ENCODE data around the gene SIRT3. TPM values are rescaled to one million over a fixed set of nuclear protein-coding genes. Genes with fewer than 3 reads are reported as not detected.
"Not testable (repeated sequence)": the region's sequence is repeated elsewhere in the genome, so short reads cannot be mapped to it uniquely, and the experiment has no call there.

The SIRT3 gene
- polyA plus RNA-seq, 12 donors, result 17.8 to 44.5 (median 21.1) TPM; not detected in 1

DNA sequence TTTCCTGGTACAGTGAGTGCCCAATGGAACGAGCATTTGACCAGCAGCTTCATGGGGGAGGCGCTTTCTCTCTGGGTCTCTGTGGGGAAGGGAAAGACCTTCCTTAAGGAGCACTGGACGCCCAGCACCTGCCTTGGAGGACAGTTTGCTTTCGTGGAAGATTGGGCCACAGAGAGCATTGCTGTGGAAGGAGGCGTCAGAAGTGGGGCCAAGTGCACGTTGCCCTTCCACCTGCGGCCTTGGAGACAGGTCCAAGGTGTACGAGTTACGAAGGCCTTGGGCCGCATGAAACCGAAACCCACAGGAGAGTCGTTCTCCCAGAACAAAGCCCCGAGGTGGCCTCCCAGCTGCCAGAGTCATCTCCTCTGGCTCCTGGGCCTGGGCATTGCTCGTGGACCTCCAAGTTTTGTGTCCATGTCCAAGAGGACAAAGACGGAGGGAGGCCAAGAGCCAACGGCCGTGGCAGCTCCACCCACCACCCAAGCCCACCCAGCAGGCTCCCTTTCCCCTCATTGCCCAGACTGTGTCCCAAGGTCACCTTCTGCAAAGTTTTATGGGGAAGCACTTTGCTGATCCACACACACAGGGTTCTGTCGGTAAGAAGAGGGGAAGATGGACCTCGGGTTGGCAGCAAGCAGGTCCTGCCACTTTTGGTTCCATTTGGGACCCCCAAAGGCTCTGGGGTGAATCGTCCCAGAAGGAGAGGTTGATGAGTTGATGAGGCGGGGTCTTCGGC is 36.2 kb upstream of the SIRT3 start:
- no peak for DNase-seq

DNA sequence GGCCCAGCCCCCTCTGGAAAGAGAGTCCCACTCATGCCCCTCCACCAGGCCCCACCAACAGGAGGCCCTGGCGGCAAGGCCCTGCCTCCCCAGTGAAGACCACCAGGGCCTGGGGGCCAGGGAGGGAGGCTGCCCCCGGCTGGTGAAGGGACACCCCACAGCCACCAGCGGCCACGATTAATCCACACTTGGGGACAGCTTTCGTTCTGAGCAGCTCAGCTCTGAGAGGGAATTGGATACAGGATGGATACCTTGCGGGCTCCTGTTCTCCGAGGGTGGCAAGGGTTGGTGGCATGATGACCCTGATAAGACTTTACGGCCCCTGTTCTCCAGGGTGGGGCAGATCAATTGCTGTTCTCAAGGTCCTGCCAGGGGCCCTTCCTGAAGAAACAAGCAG is 35.2 kb upstream of the SIRT3 start:
- DNase-seq, result no peak

DNA sequence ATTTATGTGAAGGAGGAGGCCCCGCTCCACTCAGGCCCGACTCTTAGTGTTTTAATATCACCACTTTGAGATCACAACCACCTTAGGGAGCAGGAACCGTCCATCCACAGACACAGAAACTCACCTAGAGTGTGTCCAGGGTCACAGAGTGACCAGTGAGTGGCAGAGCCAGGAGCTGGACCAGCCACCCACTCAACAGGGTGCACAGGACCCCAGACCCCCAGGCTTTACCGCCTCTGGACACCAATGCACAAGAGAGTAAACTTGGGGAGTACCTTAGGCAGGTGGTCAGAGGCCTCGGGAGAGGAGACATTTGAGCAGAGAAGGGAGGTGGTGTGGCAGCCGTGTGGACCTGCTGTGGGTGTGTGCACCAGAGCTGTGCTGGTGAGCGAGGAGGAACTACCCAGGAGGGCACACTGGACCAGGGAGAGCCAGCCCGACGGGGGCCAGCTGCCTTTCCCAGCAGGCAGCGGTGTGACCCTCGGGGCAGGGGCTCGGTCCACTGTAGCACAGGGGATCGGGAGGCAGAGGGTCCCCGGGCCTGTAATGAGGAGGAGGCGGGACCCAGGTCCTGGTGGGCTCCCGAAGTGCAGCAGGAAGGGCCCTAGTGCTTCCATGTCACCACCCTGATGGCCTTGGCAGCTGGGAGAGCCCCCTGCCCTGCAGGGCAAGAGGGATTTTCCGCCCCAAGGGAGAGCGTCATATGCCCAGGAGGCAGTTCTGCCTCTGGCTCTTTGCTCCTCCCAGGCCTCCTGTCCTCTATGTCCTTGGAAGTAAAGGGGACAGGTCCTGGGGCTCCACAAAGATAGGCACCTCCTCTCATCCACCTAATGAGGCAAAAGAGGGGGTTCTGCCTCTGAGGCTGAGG is 34.5 kb upstream of the SIRT3 start:
- DNase-seq, result no peak

DNA sequence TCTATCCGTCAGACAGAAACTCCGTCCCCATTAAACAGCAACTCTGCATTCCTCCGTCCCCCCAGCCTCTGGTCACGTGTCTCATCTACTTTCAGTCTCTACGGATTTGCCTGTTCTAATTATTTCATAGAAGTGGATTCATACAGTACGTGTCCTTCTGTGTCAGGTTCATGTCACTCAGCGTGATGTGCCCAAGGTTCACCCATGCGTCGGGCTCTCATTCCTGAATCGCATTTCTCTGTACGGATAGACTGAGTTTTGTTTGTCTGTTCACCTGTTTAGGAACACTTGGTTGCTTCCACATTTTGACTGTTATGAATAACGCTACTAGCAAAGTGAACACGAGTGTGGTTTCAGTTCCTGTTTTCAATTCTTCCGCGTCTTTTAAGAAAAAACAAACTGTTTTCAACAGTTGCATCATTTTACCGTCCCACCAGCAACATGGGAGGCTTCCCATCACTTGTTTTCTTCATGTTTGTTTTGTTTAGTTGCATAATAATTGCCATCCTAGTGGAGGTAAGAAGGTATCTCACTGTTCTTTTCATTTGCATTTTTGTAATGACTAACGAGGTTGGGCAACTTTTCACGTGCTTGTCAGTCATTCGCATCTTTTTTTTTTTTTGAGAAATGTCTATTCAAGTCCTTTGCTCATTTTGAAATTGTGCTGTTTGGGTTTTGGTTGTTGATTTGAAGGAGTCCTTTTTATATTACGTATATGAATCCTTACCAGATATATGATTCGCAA is 33.2 kb upstream of the SIRT3 start:
- no peak for DNase-seq

DNA sequence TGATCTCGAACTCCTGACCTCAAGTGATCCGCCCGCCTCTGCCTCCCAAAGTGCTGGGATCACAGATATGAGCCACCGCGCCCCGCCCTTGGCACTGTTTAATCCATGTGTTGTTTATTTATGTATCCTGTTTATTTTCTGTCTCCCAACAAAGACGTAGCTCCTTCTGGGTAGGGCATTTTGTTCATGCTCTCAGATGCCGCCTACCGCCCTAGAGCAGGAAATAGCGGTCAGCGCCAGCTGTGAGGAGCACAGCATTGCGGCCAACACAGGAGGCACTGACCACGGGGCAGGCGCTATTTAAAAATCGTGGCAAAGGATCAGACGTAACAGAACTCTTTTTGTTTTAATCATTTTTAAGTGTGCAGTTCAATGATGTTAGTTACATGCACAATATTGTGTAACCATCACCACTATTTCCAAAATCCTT is 32.6 kb upstream of the SIRT3 start:
- DNase-seq, result not testable (repeated sequence)

DNA sequence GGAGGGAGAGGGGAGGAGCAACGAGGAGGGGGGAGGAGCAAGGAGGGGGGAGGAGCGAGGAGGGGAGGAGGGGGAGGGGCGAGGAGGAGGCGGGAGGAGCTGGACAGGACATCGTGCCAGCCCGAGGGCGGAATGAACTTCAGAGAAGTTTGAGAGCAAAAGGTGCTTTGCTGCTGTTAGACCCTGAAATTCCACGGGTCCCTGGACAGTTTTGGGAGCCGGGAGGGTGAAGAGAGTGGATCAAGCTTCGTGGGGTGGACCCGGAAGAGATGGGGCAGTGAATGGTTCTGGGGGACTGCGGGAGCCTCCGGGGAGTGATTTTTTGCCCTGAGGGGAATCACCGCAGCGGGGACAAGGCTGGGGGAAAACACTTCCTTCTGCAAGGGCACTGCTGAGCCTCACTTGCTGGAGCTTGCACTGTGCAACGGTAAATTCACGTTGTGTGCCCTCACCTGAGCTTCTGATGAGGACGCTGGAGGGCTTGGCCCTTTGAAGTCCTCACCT is 31.4 kb upstream of the SIRT3 start:
- no peak for DNase-seq

DNA sequence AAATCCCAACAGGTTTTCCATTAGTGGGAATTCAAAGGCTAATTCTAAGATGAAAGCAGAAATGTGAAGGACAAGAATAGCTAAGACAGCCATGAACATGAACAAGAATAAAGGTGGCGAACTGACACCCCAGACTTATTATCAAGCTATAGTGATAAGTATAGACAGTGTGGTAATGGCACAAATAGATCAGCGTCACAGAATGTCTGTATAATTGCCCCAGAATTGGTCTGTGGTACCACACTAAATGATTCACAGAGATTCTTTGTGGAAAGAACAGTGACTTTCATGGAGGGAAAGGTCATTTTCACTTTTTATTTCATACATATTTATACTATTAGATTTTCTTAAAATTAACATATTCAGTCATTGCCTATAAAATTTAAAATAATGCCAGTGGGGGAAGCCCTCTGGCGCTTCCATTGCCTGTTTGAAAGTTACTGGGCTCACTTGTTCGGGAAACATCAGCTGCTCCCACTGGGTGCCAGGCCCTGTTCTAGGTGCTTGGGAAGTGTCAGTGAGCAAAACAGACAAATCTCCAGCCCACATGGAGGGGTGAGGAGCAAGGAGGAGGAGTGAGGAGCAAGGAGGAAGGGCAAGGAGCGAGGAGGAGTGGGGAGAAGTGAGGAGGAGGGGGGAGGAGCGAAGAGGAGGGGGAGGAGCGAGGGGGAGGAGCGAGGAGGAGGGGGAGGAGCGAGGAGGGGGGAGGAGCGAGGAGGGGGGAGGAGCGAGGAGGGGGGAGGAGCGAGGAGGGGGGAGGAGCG is 30.7 kb upstream of the SIRT3 start:
- DNase-seq, result no peak

DNA sequence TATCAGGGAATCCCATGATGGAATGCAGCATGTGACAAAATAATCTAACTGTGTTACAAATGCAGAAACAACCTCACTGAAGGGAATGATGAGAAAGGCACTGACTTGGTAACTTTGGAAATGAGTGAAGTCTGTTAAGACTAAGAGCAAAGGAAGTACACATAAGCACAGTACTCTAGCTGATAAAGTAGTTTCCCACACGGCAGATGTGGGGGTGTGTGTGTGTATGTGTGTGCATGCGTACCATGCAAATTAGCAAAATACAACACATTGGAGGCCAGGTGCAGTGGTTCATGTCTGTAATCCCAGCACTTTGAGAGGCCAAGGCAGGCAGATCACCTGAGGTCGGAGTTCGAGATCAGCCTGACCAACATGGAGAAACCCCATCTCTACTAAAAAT is 25.5 kb upstream of the SIRT3 start:
- DNase-seq, result no peak

DNA sequence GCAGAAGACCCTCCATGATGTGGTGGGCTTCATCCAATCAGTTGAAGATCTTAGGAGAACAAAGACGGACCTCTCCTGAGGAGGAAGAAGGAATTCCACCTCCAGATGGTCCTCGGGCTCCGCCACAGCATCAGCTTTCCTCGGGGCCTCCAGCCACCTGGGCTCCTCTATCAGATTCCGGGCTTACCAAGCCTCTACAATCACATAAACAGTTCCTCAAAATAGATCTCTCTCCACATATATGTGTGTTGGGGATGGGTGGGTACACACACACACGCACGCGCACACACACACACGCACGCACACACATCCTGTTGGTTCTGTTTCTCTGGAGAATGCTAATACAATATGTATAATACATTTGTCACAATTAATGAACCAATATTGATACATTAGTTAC is 23.3 kb upstream of the SIRT3 start:
- DNase-seq, result no peak

DNA sequence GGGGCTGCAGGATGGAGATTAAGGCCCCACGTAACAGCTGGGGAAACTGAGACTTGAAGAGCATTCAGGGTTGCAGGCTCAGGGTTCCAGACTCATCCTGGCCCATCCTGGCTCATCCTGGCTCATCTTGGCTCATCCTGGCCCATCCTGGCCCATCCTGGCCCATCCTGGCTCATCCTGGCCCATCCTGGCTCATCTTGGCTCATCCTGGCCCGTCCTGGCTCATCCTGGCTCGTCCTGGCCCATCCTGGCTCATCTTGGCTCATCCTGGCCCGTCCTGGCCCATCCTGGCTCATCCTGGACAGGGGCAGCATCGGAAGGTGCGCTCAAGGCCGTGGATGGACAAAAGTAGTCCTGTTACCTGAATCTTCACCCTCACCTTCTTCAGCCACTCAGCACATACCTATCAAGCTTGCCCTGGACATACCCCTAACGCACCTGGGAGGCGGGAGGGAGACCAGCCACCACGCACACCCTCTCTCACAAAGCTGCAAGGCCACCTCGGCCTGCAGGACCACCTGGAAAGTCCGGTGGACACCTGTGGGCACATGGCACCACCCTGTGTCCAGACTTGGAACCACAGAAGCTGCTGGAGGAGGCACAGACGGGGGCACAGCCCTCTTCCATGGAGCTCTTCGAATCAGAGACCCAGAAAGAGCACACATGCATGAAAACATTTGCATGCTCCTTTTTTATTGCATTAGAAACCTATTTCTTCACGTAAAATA is 21.8 kb upstream of the SIRT3 start:
- no peak for DNase-seq

DNA sequence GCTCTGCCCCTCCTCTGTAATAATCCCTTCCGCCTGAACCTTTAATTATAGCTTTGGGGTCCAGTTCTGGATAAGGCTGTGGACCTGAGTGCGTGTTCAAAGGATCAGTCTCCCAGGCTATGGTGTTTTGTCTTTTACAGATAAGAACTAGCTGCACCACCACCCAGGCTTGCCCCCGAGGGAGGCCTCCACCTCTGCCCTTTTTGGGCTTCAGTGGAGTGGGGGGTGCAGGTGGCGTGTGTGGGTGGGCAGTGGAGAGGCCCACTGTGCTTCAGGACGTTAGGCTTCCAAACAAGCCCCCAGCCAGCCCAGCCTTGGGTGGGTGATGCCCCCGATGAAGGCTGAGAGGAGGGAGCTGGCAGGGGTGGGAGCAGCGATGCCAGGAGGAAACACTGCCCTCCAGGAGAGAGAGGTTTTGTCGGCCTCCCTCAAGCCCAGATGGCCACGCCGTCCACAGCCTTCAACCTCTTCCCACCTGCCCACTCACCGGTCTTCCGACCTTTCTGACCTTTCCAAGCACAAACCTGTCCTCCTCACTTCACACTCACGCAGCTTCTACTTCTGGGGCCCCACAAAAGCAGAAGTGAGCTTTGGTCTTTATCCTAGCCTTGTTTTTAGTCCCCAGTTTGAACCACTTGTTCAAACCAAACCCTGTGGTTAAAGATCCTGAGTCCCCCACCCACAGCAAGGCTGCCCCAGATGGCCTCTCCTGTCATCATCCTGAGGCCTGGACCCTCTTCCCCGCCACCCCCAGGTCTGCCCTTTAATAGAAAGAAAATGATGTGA is 21.0 kb upstream of the SIRT3 start:
- DNase-seq, result no peak

DNA sequence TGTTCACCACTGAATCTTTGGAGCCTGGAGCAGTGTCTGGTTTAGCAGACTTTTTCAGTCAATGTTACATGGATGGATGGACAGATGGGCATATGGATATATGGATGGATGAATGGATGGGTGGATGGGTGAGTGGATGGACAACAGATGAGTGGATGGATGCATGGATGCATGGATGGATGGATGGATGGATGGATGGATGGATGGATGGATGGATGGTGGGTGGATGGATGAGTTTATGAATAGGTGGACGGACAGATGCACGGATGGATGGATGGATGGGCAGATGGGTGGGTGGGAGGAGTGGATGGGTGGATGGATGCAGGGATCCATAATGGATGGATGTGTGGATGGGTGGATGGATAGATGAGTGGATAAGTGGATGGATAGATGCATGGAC is 19.7 kb upstream of the SIRT3 start:
- DNase-seq, result no peak

DNA sequence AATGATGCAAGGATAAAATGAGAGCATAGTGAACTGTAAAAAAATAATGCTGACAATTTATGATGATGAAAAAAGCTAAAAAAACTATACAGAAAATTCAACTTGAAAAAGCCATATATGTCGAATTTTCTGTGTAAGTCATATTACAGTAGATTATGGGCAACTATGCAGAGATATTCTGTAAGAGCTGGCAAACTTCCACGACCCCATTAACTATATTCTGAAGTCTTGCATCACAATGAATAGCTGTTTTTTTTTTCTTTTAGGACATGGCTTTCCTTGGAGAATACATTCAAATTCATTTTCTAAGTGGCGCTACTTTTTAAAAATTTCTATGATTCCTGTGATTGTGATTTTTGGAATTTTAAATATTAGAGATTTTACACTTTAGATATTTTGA is 19.0 kb upstream of the SIRT3 start:
- no peak for DNase-seq

DNA sequence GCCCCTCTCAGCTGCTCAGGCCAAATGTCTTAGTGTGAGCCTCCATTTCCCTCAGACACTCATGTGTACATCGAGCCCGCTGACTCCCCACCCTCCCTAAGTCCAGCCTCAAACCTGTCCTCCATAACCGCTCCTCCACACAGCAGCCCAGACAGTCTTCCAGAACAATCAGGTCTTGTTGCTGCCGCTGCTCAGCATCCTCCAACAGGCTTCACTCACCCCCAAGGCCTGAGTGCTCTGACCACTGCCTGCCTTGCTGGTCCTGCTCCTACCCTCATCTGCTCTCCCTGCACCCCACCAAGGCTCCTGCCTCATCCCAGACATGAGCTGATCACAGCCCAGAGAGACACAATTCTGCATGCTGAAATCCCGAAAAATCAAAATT is 17.7 kb upstream of the SIRT3 start:
- no peak for DNase-seq

DNA sequence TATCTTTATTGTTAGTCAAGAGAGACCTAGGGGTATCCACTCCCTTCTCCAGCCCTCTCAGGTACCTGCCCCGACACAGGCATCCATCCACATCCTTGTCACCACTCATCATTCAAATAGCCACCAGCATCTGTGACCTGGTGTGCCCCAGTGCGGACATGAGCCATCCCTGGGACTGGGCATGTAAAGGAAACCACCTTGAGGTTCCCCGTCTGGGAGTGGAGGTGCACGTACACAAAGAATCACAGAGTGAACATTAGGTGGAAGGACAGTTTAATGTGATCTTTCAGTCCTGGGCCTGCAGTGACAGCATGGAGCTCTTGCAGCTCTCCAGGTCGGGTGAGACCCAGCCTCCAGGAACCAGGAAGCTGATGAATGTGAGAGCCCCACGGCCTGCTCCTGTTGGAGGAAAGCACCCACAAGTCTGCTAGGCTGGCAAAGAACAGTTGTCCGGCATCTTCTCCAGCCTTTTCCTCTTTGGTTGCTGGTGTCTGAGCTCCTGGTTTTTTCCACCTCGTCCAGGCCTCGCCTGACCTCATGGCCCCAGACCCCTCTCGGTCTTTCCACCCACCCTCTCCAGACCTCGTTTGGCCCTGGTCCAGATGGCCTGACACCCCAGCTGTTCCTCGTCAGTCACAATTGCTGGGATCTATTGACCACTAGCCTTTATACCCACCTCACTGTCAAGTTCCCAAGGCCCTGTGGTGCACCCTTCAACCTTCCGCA is 17.2 kb upstream of the SIRT3 start:
- no peak for DNase-seq

DNA sequence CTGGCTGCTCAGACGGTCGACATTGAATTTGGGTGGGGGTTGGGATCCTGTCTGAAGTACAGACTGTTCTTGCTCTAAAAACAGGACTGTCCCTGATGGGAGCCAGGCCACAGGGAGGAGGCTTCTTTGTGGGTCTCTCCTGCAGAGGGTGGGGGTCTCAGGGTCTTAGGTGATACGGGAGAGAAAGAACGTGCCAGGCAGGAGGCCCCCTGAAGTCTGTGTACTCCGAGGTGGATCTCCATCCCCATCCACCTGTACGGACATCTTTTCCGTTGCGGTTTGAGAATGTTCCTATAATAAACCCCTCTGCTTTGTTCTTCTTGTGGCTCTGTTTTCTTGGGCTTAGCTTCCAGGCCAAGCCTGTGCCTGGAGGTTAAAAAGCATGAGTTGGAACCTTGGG is 16.5 kb upstream of the SIRT3 start:
- DNase-seq, result no peak

DNA sequence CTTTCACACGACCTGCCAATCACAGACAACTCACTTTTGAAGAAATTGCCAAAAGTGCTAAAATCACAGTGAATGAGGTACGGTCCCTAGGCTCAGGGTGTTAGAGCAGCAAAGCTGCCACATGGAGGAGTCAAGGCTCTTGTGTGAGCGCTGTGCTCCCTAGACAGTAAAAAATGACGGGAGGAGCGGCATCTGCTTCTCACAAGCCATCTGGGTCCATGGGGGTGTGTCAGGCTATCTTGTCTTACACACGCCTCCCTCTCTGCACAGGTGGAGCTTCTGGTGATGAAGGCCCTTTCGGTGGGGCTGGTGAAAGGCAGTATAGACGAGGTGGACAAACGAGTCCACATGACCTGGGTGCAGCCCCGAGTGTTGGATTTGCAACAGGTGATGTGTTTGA is 15.4 kb upstream of the SIRT3 start:
- DNase-seq, result no peak

DNA sequence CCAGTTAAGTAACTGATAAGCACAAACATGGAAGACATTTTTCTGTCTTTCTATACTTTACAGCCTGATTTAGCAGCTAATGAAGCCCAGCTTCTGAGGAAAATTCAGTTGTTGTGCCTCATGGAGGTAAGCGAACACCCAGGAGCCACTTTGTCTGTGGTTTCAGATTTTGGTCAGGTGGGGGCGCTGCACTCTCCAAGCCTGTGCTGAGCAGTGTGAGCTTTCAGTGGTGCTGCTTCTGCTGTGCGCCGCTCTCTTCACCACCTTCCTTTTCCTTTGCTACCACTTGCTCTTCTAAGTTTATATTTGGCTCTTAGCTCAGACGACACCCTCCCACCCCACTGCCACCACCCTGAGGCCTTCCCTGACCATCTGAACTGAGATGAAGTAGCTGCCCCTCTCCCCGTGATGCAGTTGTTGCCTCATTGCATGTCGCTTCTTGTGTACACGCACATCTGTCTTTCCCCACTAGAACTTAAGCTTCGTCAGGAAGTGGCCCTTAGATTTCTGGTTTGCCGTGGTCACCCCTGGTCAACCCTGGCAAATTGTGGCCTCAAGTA is 14.7 kb upstream of the SIRT3 start:
- peak; percentile 20 for DNase-seq

DNA sequence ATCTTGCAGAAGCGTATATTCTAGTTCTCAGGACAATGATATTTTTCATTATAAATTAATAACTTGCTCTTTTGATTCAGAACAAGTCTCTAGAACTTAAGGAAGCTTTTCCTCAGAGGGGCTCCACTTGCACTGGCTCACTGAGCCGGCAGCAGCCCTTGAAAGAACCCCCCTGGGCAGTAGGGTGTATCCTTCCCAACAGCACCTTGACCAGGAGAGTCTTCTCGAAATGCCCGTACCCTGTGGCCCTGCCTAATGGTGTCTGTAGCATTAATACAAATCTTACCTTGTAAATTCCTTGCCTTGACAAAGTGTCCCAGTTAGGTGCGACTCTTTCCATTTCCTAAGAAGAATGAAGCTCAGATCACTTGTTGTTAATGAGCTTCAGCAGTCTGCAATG is 14.1 kb upstream of the SIRT3 start:
- no peak for DNase-seq
